OCI-LY3 (cell line): ENCODE measurements around the gene VNN1.

ENCODE experiments used
- H2AFZ ChIP-seq: fragments of 200-600, 300-600 bp; shearing (Covaris generic); 2 replicates; pipeline ENCODE4 v1.6.0; 2014; ENCODE audit warnings: antibody characterized with exemption, low read depth, low read length
- H3K27ac ChIP-seq: fragments of 200-600, 300-600 bp; sonication (generic); 2 replicates; pipeline ENCODE4 v1.5.1; 2014; ENCODE audit warnings: mild to moderate bottlenecking, low read length, moderate library complexity, mixed read lengths
- H3K27me3 ChIP-seq: fragments of 200-600, 300-600 bp; sonication (generic); 2 replicates; pipeline ENCODE4 v1.6.1; 2014; ENCODE audit warnings: low read depth, low read length, mixed read lengths
- H3K36me3 ChIP-seq: fragments of 200-600, 300-600 bp; sonication (generic); replicated peaks from 2 replicates; pipeline ENCODE3; 2014; ENCODE audit warnings: low read depth, low read length, mixed read lengths
- H3K4me1 ChIP-seq: fragments of 300-600, 200-600 bp; sonication (generic); 2 replicates; pipeline ENCODE4 v1.6.1; 2014; ENCODE audit warnings: low read length, mixed read lengths
- H3K4me2 ChIP-seq: fragments of 200-600, 300-600 bp; sonication (generic); 2 replicates; pipeline ENCODE4 v1.6.1; 2014; ENCODE audit warnings: low read length, mixed read lengths
- H3K4me3 ChIP-seq: fragments of 300-600, 200-600 bp; sonication (generic); 2 replicates; pipeline ENCODE4 v1.5.1; 2014; ENCODE audit warnings: antibody characterized with exemption, mild to moderate bottlenecking, low read length, moderate library complexity
- H3K79me2 ChIP-seq: fragments of 300-600, 200-600 bp; shearing (Covaris generic); 2 replicates; pipeline ENCODE4 v1.6.1; 2014; ENCODE audit warnings: mild to moderate bottlenecking, low read length, mixed read lengths
- H3K9ac ChIP-seq: fragments of 300-600, 200-600 bp; shearing (Covaris generic); 2 replicates; pipeline ENCODE4 v1.6.0; 2014; ENCODE audit warnings: mild to moderate bottlenecking, low read length, moderate library complexity
- H3K9me3 ChIP-seq: fragments of 200-600, 300-600 bp; shearing (Covaris generic); 2 replicates; pipeline ENCODE4 v1.6.1; 2014; ENCODE audit warnings: low read length, mixed read lengths; ENCODE audit not compliant: insufficient read depth
- H4K20me1 ChIP-seq: fragments of 200-600, 300-600 bp; sonication (generic); 2 replicates; pipeline ENCODE4 v1.6.1; 2016; ENCODE audit warnings: low read length, mixed read lengths; ENCODE audit not compliant: insufficient read depth
- EZH2phosphoT487 ChIP-seq: fragments of 200-600 bp; shearing (Covaris generic); IDR thresholded peaks from 2 replicates; pipeline ENCODE4 v1.6.1; 2018; ENCODE audit warnings: antibody characterized with exemption, mixed run types, low read depth
- TF ChIP-seq, protein P1 (sequence below): fragments of 200-600, 300-600 bp; sonication (generic); IDR thresholded peaks from 2 replicates; pipeline ENCODE4 v1.5.1; 2014; ENCODE audit warnings: antibody characterized with exemption, low read length, low read depth

Gene VNN1

DNA sequence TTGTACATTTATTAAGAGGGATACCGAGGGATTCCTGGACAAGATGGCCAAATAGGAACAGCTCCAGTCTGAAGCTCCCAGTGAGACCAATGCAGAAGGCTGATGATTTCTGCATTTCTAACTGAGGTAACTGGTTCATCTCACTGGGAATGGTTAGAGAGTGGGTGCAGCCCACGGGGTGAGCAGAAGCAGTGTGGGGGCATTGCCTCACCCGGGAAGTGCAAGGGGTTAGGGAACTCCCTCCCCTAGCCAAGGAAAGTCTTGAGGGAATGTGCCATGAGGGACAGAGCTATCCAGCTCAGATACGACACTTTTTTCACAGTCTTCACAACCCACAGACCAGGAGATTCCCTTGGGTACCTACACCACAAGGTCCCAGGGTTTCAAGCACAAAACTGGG lies 79.1 kb downstream of the VNN1 start:
- Histone ChIP-seq H3K9ac (no peak overlapping the region), H3K36me3 (no peaks in the 10 kb centered on the region), H3K27me3 (no peaks in the 10 kb centered on the region), H3K27ac (no peak overlapping the region), H3K4me1 (no peaks in the 10 kb centered on the region), H3K4me2 (no peak overlapping the region), H3K79me2 (no peaks in the 10 kb centered on the region), H3K9me3 (no peaks in the 10 kb centered on the region), H2AFZ (no peak overlapping the region), H3K4me3 (no peak overlapping the region), H4K20me1 (no peaks in the 10 kb centered on the region)
- no peak for TF ChIP-seq EZH2phosphoT487
- TF ChIP-seq, protein P1, sequence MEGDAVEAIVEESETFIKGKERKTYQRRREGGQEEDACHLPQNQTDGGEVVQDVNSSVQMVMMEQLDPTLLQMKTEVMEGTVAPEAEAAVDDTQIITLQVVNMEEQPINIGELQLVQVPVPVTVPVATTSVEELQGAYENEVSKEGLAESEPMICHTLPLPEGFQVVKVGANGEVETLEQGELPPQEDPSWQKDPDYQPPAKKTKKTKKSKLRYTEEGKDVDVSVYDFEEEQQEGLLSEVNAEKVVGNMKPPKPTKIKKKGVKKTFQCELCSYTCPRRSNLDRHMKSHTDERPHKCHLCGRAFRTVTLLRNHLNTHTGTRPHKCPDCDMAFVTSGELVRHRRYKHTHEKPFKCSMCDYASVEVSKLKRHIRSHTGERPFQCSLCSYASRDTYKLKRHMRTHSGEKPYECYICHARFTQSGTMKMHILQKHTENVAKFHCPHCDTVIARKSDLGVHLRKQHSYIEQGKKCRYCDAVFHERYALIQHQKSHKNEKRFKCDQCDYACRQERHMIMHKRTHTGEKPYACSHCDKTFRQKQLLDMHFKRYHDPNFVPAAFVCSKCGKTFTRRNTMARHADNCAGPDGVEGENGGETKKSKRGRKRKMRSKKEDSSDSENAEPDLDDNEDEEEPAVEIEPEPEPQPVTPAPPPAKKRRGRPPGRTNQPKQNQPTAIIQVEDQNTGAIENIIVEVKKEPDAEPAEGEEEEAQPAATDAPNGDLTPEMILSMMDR, result no peak

DNA sequence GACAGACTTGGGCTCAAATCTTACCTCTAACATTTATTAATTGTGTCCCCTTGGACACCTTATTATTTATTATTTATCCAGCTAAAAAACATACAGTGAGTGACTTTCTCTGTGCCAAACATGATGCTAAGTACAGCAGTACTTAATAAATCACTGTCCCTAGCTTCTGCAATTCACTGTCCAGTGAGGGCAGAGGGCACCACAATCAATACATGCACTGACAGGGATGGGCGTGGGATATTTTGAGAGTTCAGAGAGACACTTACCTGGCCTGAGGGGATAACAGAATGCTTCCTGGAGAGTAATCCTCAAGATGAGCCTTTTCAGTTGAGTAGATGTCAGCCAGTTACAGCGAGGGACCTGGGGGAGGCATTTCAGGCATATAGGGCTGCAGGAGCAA lies 80.5 kb downstream of the VNN1 start:
- no peaks in the 10 kb centered on the region for H3K4me1 ChIP-seq
- H2AFZ ChIP-seq, result no peak overlapping the region
- no peak overlapping the region for H3K4me2 ChIP-seq
- H3K27ac ChIP-seq, result no peak overlapping the region
- no peak overlapping the region for H3K9ac ChIP-seq
- no peaks in the 10 kb centered on the region for H4K20me1 ChIP-seq
- H3K36me3 ChIP-seq, result no peaks in the 10 kb centered on the region
- no peaks in the 10 kb centered on the region for H3K79me2 ChIP-seq
- H3K27me3 ChIP-seq, result no peaks in the 10 kb centered on the region
- no peak overlapping the region for H3K4me3 ChIP-seq
- TF ChIP-seq, protein P1, result no peak
- no peak for TF ChIP-seq EZH2phosphoT487
- H3K9me3 ChIP-seq, result no peaks in the 10 kb centered on the region
